Mucosa of descending colon (tissue), 3 donors: ENCODE data around the gene RAB11FIP3. TPM values are rescaled to one million over a fixed set of nuclear protein-coding genes. Genes with fewer than 3 reads are reported as not detected.

ENCODE experiments used
- ATAC-seq: fragments of 200-7000 bp; cut with Tn5 transposase; one replicate; pipeline ENCODE4 v1.9.1; 2020; ENCODE audit warnings: mild to moderate bottlenecking, moderate library complexity
- DNase-seq, 3 donors: peaks; one replicate each; pipeline ENCODE4 v3.0.0-alpha.2; 2020
- H3K36me3 ChIP-seq: fragments of 200-600 bp; one replicate; pipeline ENCODE4 v1.8.0; 2021; ENCODE audit warnings: low read depth, mild to moderate bottlenecking
- H3K4me1 ChIP-seq: fragments of 200-600 bp; one replicate; pipeline ENCODE4 v1.8.0; 2021; ENCODE audit warnings: low read depth, mild to moderate bottlenecking
- H3K4me3 ChIP-seq: fragments of 200-600 bp; one replicate; pipeline ENCODE4 v1.8.0; 2021; ENCODE audit warnings: mild to moderate bottlenecking
- H3K9me3 ChIP-seq: fragments of 200-600 bp; one replicate; pipeline ENCODE4 v1.8.0; 2021; ENCODE audit warnings: mild to moderate bottlenecking
- CTCF ChIP-seq: fragments of 200-600 bp; IDR thresholded peaks from one replicate; pipeline ENCODE4 v1.8.0; 2022; ENCODE audit warnings: antibody characterized with exemption, mild to moderate bottlenecking
- intact Hi-C, 2 donors: fragments of 100-400 bp; cut with DNase I in 1 of 2; cut with micrococcal nuclease in 1 of 2; formaldehyde crosslinking; loops; one replicate each; pipeline versions ENCODE4 v1.11.0 to v1.11.1; 2022; cut with DNase I, micrococcal nuclease
- total RNA-seq, 3 donors: library from RNA; stranded (reverse); fragmentation: NEBNext Ultra II Directional in 2 of 3; extraction: Animal tissue kit (Norgen Biotek cat#: 25700) in 2 of 3; gene quantifications; one replicate each; pipeline versions ENCODE4 v1.2.1 to v1.2.4, GENCODE V29; 2021 to 2023
- donor health status: DM: no; HTN: no; CAD: no; lungs with moderate emphysema.
- donor health status: DM: no; HTN: no; CAD: no.
- donor health status: DM: no; HTN: yes; CAD: no.

Gene RAB11FIP3
- total RNA-seq, 3 donors from 2014 or later: 22.3 to 45.6 (median 30.7) TPM

- ATAC-seq: peak; percentile 93
- no peaks in the 10 kb centered on the region for H3K9me3 ChIP-seq
- H3K4me1 ChIP-seq: peaks cover 2% of the 10 kb centered on the region
- no peak for TF ChIP-seq CTCF
- intact Hi-C loops: no loop called here
- H3K36me3 ChIP-seq: no peaks in the 10 kb centered on the region
- H3K4me3 ChIP-seq: no peak overlapping the region
- peak; percentile 42 to 50 (median 48) for DNase-seq
Measured at GRCh38 chr16:508884-509736, 83.7 kb downstream of the RAB11FIP3 start.

GRCh38 chr16:510066-510825, 84.8 kb downstream of the RAB11FIP3 start:
- intact Hi-C loops: no loop called here
- no peak for TF ChIP-seq CTCF
- H3K4me1 ChIP-seq: peaks cover 2% of the 10 kb centered on the region
- ATAC-seq (no peak), DNase-seq (no peak)
- H3K36me3 ChIP-seq: no peaks in the 10 kb centered on the region
- no peaks in the 10 kb centered on the region for H3K9me3 ChIP-seq
- no peak overlapping the region for H3K4me3 ChIP-seq

DNA sequence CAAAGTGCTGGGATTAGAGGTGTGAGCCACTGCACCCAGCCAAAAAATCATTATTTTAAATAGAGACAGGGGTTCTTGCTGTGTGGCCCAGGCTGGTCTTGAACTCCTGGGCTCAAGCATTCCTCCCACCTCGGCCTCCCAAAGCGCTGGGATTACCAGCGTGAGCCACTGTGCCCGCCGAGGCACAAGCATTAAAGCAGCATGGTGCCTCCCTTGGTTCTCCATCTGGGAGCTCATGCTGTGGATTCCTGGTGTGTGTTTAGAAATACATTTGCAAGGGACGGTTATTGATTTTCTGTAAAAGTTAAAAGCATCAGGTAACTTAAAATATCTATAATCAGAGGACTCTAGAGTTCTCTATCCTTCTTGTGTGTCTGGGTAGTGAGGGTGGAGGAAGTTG, 87.4 kb downstream of the RAB11FIP3 start:
- DNase-seq: no peak
- no peaks in the 10 kb centered on the region for H3K9me3 ChIP-seq
- no peak for ATAC-seq

DNA sequence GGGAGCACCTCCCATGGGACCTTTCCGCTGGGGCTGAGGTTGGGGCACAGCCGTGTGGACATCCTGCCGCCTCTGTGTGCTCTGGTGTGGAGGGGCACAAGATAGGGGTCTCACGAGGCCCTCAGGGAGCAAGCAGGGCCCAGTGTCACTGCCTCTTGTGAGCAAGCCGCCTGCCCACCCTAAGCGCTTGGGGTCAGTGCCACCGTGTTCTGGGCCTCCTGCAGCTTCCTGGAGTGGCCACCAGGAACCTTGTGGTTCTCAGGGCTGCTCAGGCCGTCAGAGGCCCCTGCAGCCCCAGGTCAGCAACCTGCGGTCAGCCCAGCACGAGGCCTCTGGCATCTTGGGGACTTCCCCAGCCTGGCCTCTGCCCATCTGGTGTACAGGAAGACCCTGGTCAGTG, 88.5 kb downstream of the RAB11FIP3 start:
- DNase-seq (no peak), ATAC-seq (no peak)
- no peak for TF ChIP-seq CTCF
- Histone ChIP-seq H3K36me3 (no peaks in the 10 kb centered on the region), H3K4me1 (peaks cover 2% of the 10 kb centered on the region), H3K9me3 (no peaks in the 10 kb centered on the region), H3K4me3 (no peak overlapping the region)
- intact Hi-C loops: no loop called here

More for the DNA sequence above, 87.4 kb downstream of the RAB11FIP3 start:
- TF ChIP-seq CTCF: no peak
- Histone ChIP-seq H3K4me3 (no peak overlapping the region), H3K4me1 (peaks cover 2% of the 10 kb centered on the region), H3K36me3 (no peaks in the 10 kb centered on the region)
- intact Hi-C loops: no loop called here

- intact Hi-C loops: no loop called here
- H3K4me3 ChIP-seq: no peak overlapping the region
- no peak for ATAC-seq
- TF ChIP-seq CTCF: no peak
- no peaks in the 10 kb centered on the region for H3K36me3 ChIP-seq
- H3K9me3 ChIP-seq: no peaks in the 10 kb centered on the region
- no peaks in the 10 kb centered on the region for H3K4me1 ChIP-seq
- no peak for DNase-seq
Measured at GRCh38 chr16:515175-515938, 89.9 kb downstream of the RAB11FIP3 start.
